Transverse colon (tissue), 4 donors: ENCODE data around the gene TVP23B. TPM values are rescaled to one million over a fixed set of nuclear protein-coding genes. Genes with fewer than 3 reads are reported as not detected.
A peak's percentile ranks its signal among the peaks of the same experiment; 100 is the strongest.
"Not testable (repeated sequence)": the region's sequence is repeated elsewhere in the genome, so short reads cannot be mapped to it uniquely, and the experiment has no call there.

Experiments used
- DNase-seq: peaks from one replicate; pipeline ENCODE4 v3.0.0-alpha.2; 2019
- H3K27ac ChIP-seq, 4 donors: fragments of 200-600 bp; sonication (generic); 2 replicates each; pipeline ENCODE4 v1.5.1; 2016 to 2018; ENCODE audit warnings: inconsistent platforms in 4 of 4
- H3K27me3 ChIP-seq: fragments of 200-600 bp; sonication (generic); 2 replicates; pipeline ENCODE4 v1.5.1; 2017; ENCODE audit warnings: inconsistent platforms
- H3K36me3 ChIP-seq, 4 donors: fragments of 200-600 bp; sonication (generic); 2 replicates each; pipeline ENCODE4 v1.5.1; 2017 to 2019; ENCODE audit warnings: inconsistent platforms in 4 of 4
- H3K4me1 ChIP-seq, 4 donors: fragments of 200-600 bp; sonication (generic); 2 replicates each; pipeline ENCODE4 v1.5.1; 2017 to 2020; ENCODE audit warnings: inconsistent platforms in 4 of 4
- H3K4me3 ChIP-seq, 4 donors: fragments of 200-600 bp; sonication (generic); 1 replicate in 1 of 4; 2 replicates in 3 of 4; pipeline versions ENCODE4 v1.5.1 to v1.6.1; 2017 to 2019; ENCODE audit warnings: inconsistent platforms in 4 of 4
- H3K9me3 ChIP-seq, 2 donors: fragments of 200-600 bp; sonication (generic); 2 replicates each; pipeline ENCODE4 v1.5.1; 2017 to 2019; ENCODE audit warnings: inconsistent platforms in 2 of 2
- POLR2A ChIP-seq: fragments of 450-650 bp; IDR thresholded peaks from one replicate; pipeline ENCODE4 v1.6.1; 2016; ENCODE audit warnings: antibody characterized with exemption, mild to moderate bottlenecking, moderate library complexity
- POLR2AphosphoS5 ChIP-seq, 3 donors: sonication (generic); formaldehyde crosslinking; IDR thresholded peaks; one replicate each; pipeline ENCODE4 v1.6.1; 2016; ENCODE audit warnings: antibody characterized with exemption in 3 of 3
- WGBS, 2 donors: methylation state at CpG; one replicate each; pipeline ENCODE4 v1.1.5; 2018; ENCODE audit warnings: low coverage in 1 of 2; 5-methylcytosine and 5-hydroxymethylcytosine counted together
- in situ Hi-C, 4 donors: fragments of 200-750 bp; cut with MboI; loops; one replicate each; pipeline versions ENCODE4 v1.15.0 to v1.15.1; 2017; ENCODE audit warnings: low sequenced_read_pairs in 3 of 4, low pct_ligation_motif_present in 1 of 4, low pct_unique_long_range_greater_than_20kb in 1 of 4
- intact Hi-C: fragments of 100-400 bp; cut with DNase I; formaldehyde crosslinking; loops from one replicate; pipeline ENCODE4 v1.15.1; 2023; ENCODE audit warnings: low total_unique reads
- total RNA-seq, 4 donors: library from RNA; depleted of rRNA; stranded (reverse); fragments of >200 nt; gene quantifications; one replicate each; pipeline ENCODE4 v1.1.0, GENCODE V29; 2016
- TF ChIP-seq, protein P1 (sequence below), 5 experiments: fragments of 200-600 bp in 3 of 5; fragments of 450-650 bp in 2 of 5; sonication (generic) in 3 of 5; IDR thresholded peaks; 1 replicate in 2 of 5; 2 replicates in 3 of 5; pipeline ENCODE4 v1.5.1; 2016 to 2017; ENCODE audit warnings: antibody characterized with exemption in 5 of 5, inconsistent platforms in 3 of 5, mild to moderate bottlenecking in 2 of 5, moderate library complexity in 1 of 5

TVP23B gene
- total RNA-seq, 4 donors from 2014 or later, result 0.40 to 35.2 (median 19.9) TPM

DNA sequence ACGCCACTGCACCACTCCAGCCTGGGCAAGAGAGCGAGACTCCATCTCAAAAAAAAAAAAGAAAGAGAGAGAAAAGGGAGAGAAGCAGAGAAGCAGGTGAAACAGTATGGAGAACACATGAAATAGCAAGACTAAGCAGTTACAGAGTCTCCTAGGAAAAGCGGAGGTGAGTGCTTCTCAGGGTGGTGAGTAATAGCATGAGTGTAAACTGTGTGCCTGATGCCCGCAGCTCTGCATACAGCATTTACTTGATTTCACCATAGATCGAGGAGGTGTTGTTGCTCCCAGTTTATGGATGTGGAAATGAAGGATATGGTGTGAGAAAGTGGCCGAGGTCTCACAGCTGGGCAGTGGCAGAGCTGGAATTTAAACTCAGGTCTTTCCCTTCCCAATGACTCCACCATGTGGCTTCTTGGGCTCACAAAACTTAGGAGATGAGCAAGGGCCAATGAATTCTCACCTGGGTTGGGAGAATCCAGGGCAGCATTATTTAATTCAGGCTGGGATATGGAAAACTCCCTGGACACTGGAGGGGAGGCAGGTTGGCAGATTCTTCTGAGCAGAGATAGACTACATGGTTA, 27.1 kb upstream of the TVP23B start:
- H3K36me3 ChIP-seq, H3K27ac ChIP-seq, in situ Hi-C loops, H3K4me3 ChIP-seq, DNase-seq, H3K9me3 ChIP-seq, H3K4me1 ChIP-seq, H3K27me3 ChIP-seq, intact Hi-C loops: not testable (repeated sequence)
- 77 to 81% methylated on average over 5 of the region's 6 CpGs for WGBS, 2 donors

DNA sequence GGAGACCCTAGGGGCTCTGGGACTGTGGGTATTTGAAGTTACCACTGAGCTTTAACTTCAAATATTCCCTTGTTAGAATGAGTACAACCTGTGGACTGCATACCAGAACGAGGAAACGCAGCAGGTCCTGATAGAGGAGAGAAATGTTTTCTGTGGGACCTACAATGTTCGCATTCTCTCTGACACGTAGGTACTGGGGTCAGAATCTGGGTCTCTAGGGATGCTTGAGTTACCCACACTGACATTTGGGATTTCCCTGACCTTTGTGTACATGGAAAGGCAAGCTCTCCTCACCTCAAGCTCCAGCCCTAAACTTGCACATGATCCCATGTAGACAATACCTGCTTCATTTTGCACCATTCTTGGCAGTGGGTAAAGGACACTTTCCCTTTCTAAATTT, 25.0 kb upstream of the TVP23B start:
- intact Hi-C loops, H3K27ac ChIP-seq, H3K9me3 ChIP-seq, DNase-seq, H3K27me3 ChIP-seq, H3K4me1 ChIP-seq, H3K4me3 ChIP-seq, in situ Hi-C loops, H3K36me3 ChIP-seq: not testable (repeated sequence)
- 83% methylated on average over 4 of the region's 4 CpGs; no CpG with 5 or more reads in 1 of the 2 donors for WGBS, 2 donors

DNA sequence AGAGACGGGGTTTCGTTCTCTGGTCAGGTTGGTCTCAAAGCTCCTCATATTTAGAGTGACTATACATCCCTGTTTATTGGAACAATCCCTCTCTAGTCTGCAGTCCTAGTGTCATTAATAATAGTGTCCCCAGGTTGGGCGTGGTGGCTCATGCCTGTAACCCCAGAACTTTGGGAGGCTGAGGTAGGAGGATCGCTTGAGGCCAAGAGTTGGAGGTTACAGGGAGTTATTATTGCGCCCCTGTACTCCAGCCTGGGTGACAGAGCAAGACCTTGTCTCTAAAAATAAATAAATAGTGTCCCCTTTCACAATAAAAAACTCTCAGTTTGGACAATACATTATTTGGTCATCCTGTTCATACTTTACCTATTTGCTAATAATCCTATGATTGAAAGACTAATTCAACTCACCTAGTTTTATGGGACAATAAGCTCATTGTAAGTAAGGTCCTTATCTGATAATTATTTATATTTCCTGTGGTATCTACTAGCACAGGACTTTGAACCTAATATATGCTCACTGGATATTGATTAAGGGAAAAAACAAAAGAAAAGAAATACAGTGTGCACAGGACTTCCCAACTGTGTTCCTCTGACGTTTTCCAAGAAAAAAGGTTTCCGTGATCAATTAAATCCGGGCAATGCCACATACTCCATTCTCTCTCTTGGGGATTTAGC, 23.5 kb upstream of the TVP23B start:
- H3K4me1 ChIP-seq, DNase-seq, H3K27ac ChIP-seq, intact Hi-C loops, H3K27me3 ChIP-seq, H3K36me3 ChIP-seq, H3K4me3 ChIP-seq, in situ Hi-C loops, H3K9me3 ChIP-seq: not testable (repeated sequence)
- WGBS, 2 donors, result 86% methylated on average over 7 to 8 of the region's 8 CpGs

DNA sequence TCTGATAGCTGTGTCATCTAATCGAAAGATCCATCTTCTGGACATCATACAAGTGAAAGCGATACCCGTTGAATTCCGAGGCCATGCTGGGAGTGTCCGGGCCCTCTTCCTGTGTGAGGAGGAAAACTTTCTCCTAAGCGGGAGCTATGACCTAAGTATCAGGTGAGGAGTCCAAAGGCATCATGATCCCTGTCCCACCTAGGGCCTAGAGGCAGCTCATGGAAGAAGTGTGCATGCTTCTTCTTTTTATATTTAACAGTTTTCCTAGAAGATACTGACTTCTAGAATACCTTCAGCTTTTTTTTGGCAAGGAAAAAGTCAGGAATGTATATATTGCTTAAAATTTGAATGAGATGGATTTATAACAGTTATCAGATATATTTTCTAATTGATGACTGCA, 22.6 kb upstream of the TVP23B start:
- DNase-seq, H3K9me3 ChIP-seq, H3K4me1 ChIP-seq, H3K36me3 ChIP-seq, intact Hi-C loops, H3K4me3 ChIP-seq, H3K27me3 ChIP-seq, in situ Hi-C loops, H3K27ac ChIP-seq: not testable (repeated sequence)
- 100% methylated on average over 1 of the region's 6 CpGs; no CpG with 5 or more reads in 1 of the 2 donors for whole genome bisulfite sequencing, 2 donors

DNA sequence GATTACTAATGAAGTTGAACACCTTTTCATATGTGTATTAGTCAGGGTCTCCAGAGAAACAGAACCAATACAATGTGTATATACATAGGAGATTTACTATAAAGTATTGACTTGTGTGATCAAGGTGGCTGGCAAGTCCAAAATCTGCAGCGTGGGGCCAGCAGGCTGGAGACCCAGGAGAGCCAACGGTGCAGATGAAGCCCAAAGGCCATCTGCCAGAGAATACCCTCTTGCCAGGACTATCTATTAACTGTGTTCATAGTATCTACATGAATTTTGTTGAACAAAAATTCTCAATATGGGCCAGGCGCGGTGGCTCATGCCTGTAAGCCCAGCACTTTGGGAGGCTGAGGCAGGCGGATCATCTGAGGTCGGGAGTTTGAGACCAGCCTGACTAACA, 20.8 kb upstream of the TVP23B start:
- H3K27me3 ChIP-seq, H3K36me3 ChIP-seq, in situ Hi-C loops, H3K27ac ChIP-seq, intact Hi-C loops, H3K9me3 ChIP-seq, H3K4me3 ChIP-seq, DNase-seq, H3K4me1 ChIP-seq: not testable (repeated sequence)
- WGBS, 2 donors, result 90% methylated on average over 6 of the region's 6 CpGs; no CpG with 5 or more reads in 1 of the 2 donors

DNA sequence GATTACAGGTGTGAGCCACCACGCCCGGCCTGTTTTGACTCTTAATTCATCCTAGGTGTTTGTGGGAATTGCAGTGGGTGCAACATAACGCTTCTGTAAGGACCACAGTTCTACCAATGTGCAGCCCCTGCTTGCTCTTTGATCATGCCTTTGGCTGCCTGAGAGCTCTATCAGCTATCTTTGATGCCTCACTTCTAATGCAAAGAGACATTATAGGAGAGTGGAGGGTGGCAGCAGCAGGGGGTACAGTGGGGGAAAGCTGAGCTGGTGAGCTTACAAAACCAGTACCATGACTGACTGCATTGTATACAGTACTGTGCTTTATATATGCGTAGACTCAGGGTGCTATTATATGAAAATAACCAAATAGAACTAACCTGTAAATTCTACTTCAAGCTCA, 10.4 kb upstream of the TVP23B start:
- H3K36me3 ChIP-seq, in situ Hi-C loops, H3K9me3 ChIP-seq, H3K27ac ChIP-seq, intact Hi-C loops, H3K4me3 ChIP-seq, DNase-seq, H3K4me1 ChIP-seq, H3K27me3 ChIP-seq: not testable (repeated sequence)
- 88% methylated on average over 3 of the region's 4 CpGs; no CpG with 5 or more reads in 1 of the 2 donors for WGBS, 2 donors

DNA sequence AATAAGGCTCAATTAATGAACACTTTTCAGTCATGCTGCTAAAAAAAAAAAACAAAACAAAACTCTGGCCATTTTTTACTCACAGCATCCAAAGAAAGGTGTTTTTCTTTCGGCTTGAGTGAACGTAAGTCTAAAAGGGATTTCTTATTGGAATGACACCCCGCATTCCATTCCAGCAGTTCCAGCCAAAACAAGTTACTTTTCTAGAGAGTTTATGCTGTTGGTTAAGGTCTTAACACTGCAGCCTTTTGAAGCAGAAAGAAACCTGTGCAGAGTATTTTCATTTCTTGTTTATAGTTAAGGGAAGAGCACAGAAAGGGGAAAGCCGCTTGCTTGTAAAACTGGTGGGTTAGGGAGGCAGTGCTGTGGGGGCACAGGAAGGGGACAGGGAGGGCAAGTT, 9.9 kb upstream of the TVP23B start:
- H3K4me3 ChIP-seq, H3K27ac ChIP-seq, DNase-seq, H3K27me3 ChIP-seq, intact Hi-C loops, H3K36me3 ChIP-seq, H3K4me1 ChIP-seq, in situ Hi-C loops, H3K9me3 ChIP-seq: not testable (repeated sequence)
- 72% methylated on average over 4 of the region's 4 CpGs for WGBS, 2 donors

DNA sequence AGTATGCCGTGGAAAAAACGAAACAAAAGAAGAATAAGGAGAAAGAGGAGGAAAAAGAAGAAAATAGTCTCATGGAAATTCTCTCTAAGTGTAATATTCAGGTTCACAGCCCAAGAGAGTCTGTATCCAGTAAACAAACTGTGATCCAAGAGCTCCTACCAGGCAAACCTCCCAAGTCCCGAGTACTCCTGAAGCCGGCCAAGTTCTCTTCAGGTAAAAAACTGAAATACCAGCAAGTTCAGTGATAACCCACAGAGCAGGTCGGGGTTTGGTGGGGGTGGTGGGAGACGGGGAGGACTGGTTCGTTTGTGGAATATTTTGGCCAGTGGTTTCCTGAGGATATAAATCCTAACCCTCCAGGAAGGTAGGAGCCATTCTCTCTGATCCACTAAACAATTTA, 8.5 kb upstream of the TVP23B start:
- no peak for DNase-seq
- in situ Hi-C loops (no loop called here), intact Hi-C loops (no loop called here)
- H3K36me3 ChIP-seq, result no peaks in the 10 kb centered on the region
- H3K9me3 ChIP-seq, result no peaks in the 10 kb centered on the region
- H3K4me3 ChIP-seq, result no peak overlapping the region
- H3K27ac ChIP-seq, result no peak overlapping the region
- TF ChIP-seq, protein P1, sequence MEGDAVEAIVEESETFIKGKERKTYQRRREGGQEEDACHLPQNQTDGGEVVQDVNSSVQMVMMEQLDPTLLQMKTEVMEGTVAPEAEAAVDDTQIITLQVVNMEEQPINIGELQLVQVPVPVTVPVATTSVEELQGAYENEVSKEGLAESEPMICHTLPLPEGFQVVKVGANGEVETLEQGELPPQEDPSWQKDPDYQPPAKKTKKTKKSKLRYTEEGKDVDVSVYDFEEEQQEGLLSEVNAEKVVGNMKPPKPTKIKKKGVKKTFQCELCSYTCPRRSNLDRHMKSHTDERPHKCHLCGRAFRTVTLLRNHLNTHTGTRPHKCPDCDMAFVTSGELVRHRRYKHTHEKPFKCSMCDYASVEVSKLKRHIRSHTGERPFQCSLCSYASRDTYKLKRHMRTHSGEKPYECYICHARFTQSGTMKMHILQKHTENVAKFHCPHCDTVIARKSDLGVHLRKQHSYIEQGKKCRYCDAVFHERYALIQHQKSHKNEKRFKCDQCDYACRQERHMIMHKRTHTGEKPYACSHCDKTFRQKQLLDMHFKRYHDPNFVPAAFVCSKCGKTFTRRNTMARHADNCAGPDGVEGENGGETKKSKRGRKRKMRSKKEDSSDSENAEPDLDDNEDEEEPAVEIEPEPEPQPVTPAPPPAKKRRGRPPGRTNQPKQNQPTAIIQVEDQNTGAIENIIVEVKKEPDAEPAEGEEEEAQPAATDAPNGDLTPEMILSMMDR (IDR thresholded peaks at IDR 0.05), result no peak
- TF ChIP-seq POLR2A (no peak), POLR2AphosphoS5 (IDR thresholded peaks at IDR 0.05) (no peak)
- WGBS, 2 donors, result 64 to 80% methylated on average over 2 to 7 of the region's 7 CpGs
- no peaks in the 10 kb centered on the region for H3K27me3 ChIP-seq
- H3K4me1 ChIP-seq, result no peaks in the 10 kb centered on the region

DNA sequence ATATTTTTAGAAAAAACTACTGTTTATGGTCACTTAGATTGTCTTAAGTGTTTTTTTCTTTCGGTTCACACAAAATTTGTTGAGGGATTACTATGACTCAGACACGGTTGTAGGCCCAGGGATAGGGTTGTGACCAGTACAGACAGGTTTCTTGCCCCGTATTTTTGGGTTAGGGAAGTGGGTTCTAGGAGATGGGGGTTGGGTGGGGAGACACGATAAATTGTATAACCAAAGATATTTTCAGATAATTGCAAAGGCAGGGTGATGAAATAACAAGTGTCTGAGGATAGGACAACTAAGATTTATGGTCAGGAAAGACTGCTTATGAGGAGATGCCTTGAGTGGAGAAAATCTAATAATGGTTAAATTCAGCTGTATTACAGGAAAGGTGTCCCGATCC, 822 bp downstream of the TVP23B start:
- Histone ChIP-seq H3K27ac (peak overlapping the region in 3 of 4 donors; percentile 86 to 92 (median 89)), H3K4me3 (peak overlapping the region in 3 of 4 donors; percentile 47 to 72 (median 64))
- DNase-seq, H3K4me1 ChIP-seq, H3K9me3 ChIP-seq, H3K36me3 ChIP-seq, intact Hi-C loops, H3K27me3 ChIP-seq, in situ Hi-C loops: not testable (repeated sequence)
- 0% methylated on average over 1 of the region's 5 CpGs; no CpG with 5 or more reads in 1 of the 2 donors for WGBS, 2 donors

DNA sequence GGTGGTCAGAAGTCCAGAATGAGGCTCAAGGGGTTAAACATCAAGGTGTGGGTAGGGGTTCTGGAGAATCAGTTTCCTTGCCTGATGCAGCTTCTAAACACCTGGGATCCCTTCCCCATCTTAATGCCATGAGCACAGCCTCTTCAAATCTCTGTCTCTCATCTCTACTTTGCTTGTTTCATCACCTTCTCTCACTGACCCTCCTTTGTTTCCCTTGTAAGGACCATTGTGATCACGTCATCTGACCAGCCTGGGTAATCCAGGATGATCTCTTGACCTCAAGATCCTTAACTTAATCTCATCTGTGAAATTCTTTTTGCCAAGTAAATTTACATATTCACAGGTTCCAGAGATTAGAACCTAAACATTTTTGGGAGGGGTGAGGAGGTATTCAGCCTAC, 5.0 kb downstream of the TVP23B start:
- in situ Hi-C loops, H3K4me3 ChIP-seq, DNase-seq, intact Hi-C loops, H3K4me1 ChIP-seq, H3K9me3 ChIP-seq, H3K27ac ChIP-seq, H3K36me3 ChIP-seq, H3K27me3 ChIP-seq: not testable (repeated sequence)
- WGBS, 2 donors, result 90% methylated on average over 1 of the region's 1 CpG; no CpG with 5 or more reads in 1 of the 2 donors
